Sigmoid colon (tissue), 4 donors: ENCODE measurements around the gene NTM.

Source experiments
- CTCF ChIP-seq, 4 experiments: fragments of 450-650 bp in 3 of 4; fragments of 200-600 bp in 1 of 4; IDR thresholded peaks; one replicate each; pipeline ENCODE4 v1.5.1; 2016 to 2019; ENCODE audit warnings: antibody characterized with exemption in 4 of 4, mild to moderate bottlenecking in 3 of 4, moderate library complexity in 2 of 4
- EP300 ChIP-seq, 4 donors: sonication (generic); formaldehyde crosslinking; IDR thresholded peaks; one replicate each; pipeline ENCODE4 v1.6.1; 2017; ENCODE audit warnings: antibody characterized with exemption in 4 of 4
- POLR2A ChIP-seq, 2 donors: fragments of 450-650 bp; IDR thresholded peaks; one replicate each; pipeline ENCODE4 v1.6.1; 2016; ENCODE audit warnings: antibody characterized with exemption in 2 of 2, mild to moderate bottlenecking in 2 of 2, moderate library complexity in 2 of 2

- TF ChIP-seq CTCF (IDR thresholded peaks at IDR 0.05), result no peak
- TF ChIP-seq POLR2A (IDR thresholded peaks at IDR 0.05), result no peak
- no peak for TF ChIP-seq EP300 (IDR thresholded peaks at IDR 0.05)
These were observed 430.0 kb downstream of the NTM start for GRCh38 chr11:131800452-131800851.
